Thoracic aorta (tissue), 2 donors: Measurements from ENCODE around the gene TMEM181. TPM values are rescaled to one million over a fixed set of nuclear protein-coding genes. Genes with fewer than 3 reads are reported as not detected.

ENCODE experiments used
- ATAC-seq: fragments of 150-250 bp; one replicate; pipeline ENCODE4 v1.8.0; 2017; ENCODE audit warnings: low read depth; ENCODE audit not compliant: insufficient number of reproducible peaks, low FRiP score
- DNase-seq: peaks from one replicate; pipeline ENCODE4 v3.0.0-alpha.2; 2020; ENCODE audit warnings: low spot score
- H3K27ac ChIP-seq, 2 donors: fragments of 200-600 bp; sonication (generic); 1 replicate in 1 of 2; 2 replicates in 1 of 2; pipeline ENCODE4 v1.5.1; 2016; ENCODE audit warnings: mild to moderate bottlenecking in 2 of 2, moderate library complexity in 2 of 2
- H3K27me3 ChIP-seq: fragments of 200-600 bp; sonication (generic); replicated peaks from 2 replicates; pipeline ENCODE4 v1.6.0; 2016; ENCODE audit warnings: mild to moderate bottlenecking; ENCODE audit not compliant: insufficient read depth
- H3K36me3 ChIP-seq: fragments of 200-600 bp; sonication (generic); one replicate; pipeline ENCODE4 v1.5.1; 2016
- H3K4me1 ChIP-seq, 2 donors: fragments of 200-600 bp; sonication (generic); 1 replicate in 1 of 2; 2 replicates in 1 of 2; pipeline versions ENCODE4 v1.5.1 to v1.6.0; 2016; ENCODE audit warnings: low read depth in 2 of 2, mild to moderate bottlenecking in 1 of 2; ENCODE audit not compliant: control insufficient read depth in 1 of 2
- H3K4me3 ChIP-seq: fragments of 200-600 bp; sonication (generic); 2 replicates; pipeline ENCODE4 v1.5.1; 2016; ENCODE audit warnings: mild to moderate bottlenecking
- H3K9me3 ChIP-seq: fragments of 200-600 bp; sonication (generic); 2 replicates; pipeline ENCODE4 v1.5.1; 2016
- CTCF ChIP-seq: fragments of 200-600 bp; sonication (generic); IDR thresholded peaks from one replicate; pipeline ENCODE4 v1.5.1; 2019; ENCODE audit warnings: antibody characterized with exemption
- total RNA-seq, 2 donors: library from RNA; depleted of rRNA; stranded (reverse); fragments of >200 nt; gene quantifications; one replicate each; pipeline versions ENCODE4 v1.1.0 to v1.2.3, GENCODE V29; 2016

TMEM181 gene
- total RNA-seq, 2 donors from 2014 or later = 21.4 to 26.3 TPM

- Histone ChIP-seq H3K36me3 (peaks cover 6% of the 10 kb centered on the region), H3K27me3 (no peaks in the 10 kb centered on the region), H3K4me3 (no peak overlapping the region), H3K27ac (no peak overlapping the region), H3K9me3 (no peaks in the 10 kb centered on the region), H3K4me1 (peaks cover 4 to 13% of the 10 kb centered on the region in 2 donors)
- TF ChIP-seq CTCF = no peak
- DNase-seq (no peak), ATAC-seq (no peak)
These were observed 60.3 kb downstream of the TMEM181 start for GRCh38 chr6:158619922-158620801.

- Histone ChIP-seq H3K9me3 (no peaks in the 10 kb centered on the region), H3K4me3 (no peak overlapping the region), H3K36me3 (peaks cover 6% of the 10 kb centered on the region), H3K27ac (no peak overlapping the region), H3K27me3 (no peaks in the 10 kb centered on the region), H3K4me1 (peaks cover 5 to 23% of the 10 kb centered on the region in 2 donors)
- no peak for TF ChIP-seq CTCF
- ATAC-seq = no peak
- DNase-seq = no peak
These were observed 61.2 kb downstream of the TMEM181 start for GRCh38 chr6:158620963-158621693.

GRCh38 chr6:158621694-158622544 is 62.0 kb downstream of the TMEM181 start:
- Histone ChIP-seq H3K36me3 (peaks cover 6% of the 10 kb centered on the region), H3K9me3 (no peaks in the 10 kb centered on the region), H3K4me1 (peaks cover 9 to 31% of the 10 kb centered on the region in 2 donors), H3K27ac (no peak overlapping the region), H3K4me3 (no peak overlapping the region), H3K27me3 (no peaks in the 10 kb centered on the region)
- no peak for ATAC-seq
- no peak for TF ChIP-seq CTCF
- DNase-seq = no peak

GRCh38 chr6:158622545-158623190 is 62.8 kb downstream of the TMEM181 start:
- no peak overlapping the region for H3K27ac ChIP-seq
- H3K4me1 ChIP-seq = peaks cover 9 to 36% of the 10 kb centered on the region in 2 donors
- no peaks in the 10 kb centered on the region for H3K9me3 ChIP-seq
- H3K4me3 ChIP-seq = no peak overlapping the region
- TF ChIP-seq CTCF = no peak
- DNase-seq (no peak), ATAC-seq (no peak)
- H3K36me3 ChIP-seq = peaks cover 6% of the 10 kb centered on the region
- H3K27me3 ChIP-seq = no peaks in the 10 kb centered on the region
